Left renal pelvis (tissue), 4 donors: ENCODE measurements around the gene CRY2. TPM values are rescaled to one million over a fixed set of nuclear protein-coding genes. Genes with fewer than 3 reads are reported as not detected.
A peak's percentile ranks its signal among the peaks of the same experiment; 100 is the strongest.
"Not testable (repeated sequence)": the region's sequence is repeated elsewhere in the genome, so short reads cannot be mapped to it uniquely, and the experiment has no call there.

Experiments
- DNase-seq, 4 donors: peaks; one replicate each; pipeline ENCODE4 v3.0.0-alpha.2; 2013; ENCODE audit warnings: low read depth in 4 of 4, low spot score in 3 of 4
- polyA plus RNA-seq, 4 donors: library from polyadenylated mRNA; unstranded; fragments of 120-200 nt; gene quantifications; one replicate each; pipeline ENCODE4 v1.2.1, GENCODE V29; 2013; ENCODE audit not compliant: insufficient read length in 4 of 4

CRY2 gene
- polyA plus RNA-seq, 4 donors: 25.0 to 31.6 (median 30.6) TPM

DNA sequence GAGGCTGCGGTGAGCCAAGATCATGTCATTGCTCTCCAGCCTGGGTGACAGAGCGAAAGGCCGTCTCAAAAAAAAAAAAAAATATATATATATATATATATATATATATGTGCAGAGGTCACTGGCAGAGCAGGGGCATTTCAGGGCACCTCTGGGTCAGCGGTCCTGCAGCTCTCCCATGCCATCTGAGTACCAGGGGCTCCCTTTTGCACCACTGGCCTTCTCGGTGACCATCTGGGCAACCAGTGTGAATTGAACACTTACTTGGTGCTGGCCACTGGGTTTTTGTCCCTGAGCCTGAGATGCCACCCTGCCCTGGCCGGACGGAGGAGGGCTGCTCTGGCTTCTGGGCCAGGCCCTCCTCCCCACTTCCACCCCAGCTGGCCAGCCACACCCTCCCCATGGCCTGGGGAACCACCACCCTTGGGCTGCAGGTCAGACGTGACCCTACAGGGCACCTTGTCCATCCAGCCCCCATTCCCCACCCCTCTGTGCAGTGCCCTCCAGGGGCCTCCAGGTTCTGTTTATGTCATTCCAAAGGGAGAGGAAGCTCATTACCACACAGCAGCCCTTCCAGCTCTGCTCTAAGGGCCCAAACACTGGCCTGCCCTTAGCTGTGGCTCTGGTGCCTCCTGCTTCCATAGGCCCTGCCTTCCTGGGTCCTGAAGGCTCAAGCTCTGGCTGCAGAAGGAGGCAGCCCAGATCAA lies 48.4 kb downstream of the CRY2 start:
- DNase-seq: no peak

DNA sequence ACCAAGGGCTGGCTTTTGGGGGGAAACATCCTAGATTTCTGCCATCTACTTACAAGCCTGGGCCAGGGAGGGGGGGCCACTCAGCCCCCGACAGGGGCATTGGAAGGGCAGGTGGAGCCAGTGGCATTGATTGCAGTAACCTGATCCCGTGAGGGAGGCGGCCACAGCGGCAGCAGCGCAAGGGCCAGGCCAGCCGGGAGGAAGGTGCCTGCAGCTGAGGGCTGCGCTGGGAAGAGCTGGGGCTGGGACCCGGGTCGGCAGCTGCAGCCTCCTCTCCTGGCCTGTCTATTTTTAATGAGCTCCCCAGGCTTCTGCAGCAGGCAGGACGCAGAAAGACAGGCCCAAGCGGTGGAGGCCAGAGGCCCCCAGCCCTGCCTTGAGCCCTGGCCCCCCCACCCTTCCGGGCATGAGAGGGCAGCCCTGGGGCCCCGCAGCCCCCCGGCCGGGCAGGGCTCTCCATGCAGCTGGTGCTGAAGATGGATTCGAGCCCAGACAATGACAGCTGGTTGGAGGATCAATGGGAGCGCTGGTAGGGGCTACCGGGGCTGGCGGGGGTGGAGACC lies 49.2 kb downstream of the CRY2 start:
- peak in 1 of 4 donors; percentile 70 for DNase-seq

DNA sequence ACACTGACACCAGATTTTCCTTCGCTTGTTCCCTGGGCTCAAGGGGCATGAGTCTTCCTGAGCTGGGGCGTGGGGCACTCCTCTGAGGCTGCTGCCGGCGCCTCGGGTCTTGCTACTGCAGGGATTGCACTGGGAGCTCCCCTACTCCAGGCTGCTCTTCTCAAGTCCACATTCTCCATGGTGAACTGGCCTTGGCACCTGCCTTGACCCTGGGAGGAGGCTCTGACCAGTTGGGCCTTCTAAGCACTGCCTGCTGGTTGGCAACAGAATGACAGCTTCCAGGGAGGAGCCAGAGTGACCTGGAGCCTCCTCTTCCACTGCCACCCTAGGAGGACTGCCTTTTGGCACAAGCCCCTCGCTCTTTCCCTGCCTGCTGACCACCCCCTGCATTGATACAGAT lies 50.3 kb downstream of the CRY2 start:
- no peak for DNase-seq

DNA sequence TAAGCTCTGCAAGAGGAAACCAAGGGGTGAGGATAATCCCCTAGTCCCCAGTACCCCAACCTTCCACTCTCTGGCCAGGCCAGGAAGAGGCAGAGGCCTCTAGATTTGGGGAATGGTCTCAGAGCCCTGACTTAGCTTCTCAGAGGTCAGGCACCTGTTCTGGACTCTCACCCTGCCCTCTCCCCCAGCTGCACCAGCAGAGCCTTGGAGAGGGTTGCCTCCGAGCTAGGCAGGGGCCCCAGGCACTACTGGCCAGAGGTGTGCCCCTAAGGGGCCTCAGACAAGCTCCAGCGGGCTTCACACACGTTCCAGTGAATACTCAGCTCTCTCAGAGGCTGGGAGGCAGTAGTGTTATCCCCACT lies 51.8 kb downstream of the CRY2 start:
- no peak for DNase-seq

DNA sequence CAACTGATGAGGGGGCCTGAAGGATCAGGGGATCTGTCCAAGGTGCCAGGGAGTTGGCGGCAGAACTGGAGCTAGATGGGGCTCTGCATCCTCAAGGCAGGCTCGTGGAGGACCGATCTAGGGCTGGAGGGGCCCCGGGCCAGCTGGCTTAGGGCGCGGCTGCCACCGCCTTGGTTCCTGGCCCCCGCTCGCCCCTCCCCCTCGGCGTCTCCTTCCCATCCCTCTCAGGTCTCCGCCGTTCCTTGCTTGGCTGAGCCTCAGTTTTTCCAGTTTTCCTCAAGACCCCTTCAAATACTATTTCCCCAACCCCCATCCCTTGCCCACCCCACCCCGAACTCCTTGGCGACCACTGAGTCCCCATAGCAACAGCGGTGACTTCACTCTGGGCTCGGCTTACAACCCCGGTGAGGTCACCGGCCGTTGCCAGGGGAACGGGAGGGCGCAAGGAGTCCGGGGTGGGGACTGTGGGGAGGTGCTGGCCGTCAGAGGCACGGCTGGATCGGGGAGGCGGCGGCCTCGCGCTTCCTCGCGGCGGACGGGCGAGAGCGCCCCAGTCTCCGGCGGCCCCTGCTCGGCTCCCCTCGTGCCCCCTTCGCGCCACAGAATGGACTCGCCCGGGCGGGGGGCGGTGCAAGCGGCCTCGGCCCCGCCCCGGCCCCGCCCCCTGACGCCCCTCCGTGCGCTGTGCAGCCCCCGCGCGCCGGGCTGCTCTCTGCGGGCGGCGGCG lies 52.3 kb downstream of the CRY2 start:
- peak in 3 of 4 donors; percentile 76 to 84 (median 80) for DNase-seq

DNA sequence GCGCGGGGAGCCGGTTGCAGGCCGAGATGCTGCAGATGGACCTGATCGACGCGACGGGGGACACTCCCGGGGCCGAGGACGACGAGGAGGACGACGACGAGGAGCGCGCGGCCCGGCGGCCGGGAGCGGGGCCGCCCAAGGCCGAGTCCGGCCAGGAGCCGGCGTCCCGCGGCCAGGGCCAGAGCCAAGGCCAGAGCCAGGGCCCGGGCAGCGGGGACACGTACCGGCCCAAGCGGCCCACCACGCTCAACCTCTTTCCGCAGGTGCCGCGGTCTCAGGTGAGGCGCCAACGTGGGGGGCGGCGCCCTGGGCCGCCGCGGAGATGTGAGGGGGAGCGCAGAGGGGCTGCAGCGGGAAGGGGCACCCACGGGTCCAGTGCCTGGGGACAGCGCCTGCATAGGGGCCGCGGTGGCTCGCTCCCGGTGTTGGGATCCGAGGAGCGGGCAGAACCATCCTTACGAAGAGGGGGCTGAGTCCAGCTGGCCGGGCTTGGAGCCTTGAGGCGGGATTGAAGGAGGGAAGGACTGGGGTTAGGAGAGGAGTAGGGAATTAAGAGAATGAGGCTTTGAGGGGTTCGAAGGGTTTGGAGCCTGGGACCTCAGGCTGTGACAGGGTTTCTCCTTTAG lies 53.0 kb downstream of the CRY2 start:
- DNase-seq: peak in 1 of 4 donors; percentile 18

DNA sequence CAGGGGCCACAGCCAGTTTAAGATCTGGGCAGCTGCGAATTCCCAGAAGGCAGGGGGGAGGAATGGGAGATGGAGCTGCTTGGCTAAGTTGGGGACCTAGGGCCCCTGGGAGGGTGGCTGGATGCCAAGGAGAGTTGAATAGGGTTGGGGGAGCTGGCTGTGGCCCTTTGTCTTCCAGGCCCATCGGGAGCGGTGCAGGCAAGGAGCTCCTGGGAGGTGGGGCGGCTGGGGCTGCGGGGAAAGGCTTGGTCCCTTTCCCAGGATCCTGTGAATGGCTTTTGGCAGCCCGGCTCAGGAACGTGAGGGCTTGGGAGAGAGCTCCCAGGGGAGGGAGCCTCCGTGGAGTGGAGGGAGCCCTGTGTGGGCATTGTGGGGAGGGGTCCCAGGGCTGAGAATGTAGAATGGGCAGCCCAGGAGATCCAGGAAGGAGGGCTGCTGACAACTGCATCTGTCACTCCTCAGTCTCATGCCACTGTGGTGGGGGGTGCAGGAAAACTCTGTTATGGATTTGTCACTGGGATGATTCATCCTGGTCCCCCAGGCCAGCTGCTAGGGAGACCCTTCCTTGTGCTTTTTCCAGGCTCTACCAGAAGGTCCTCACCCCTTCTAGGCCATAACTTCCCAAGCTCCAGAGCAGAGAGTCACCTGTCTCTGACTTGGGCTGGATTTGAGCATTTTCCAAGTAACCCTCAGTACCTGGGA lies 53.8 kb downstream of the CRY2 start:
- DNase-seq: no peak

DNA sequence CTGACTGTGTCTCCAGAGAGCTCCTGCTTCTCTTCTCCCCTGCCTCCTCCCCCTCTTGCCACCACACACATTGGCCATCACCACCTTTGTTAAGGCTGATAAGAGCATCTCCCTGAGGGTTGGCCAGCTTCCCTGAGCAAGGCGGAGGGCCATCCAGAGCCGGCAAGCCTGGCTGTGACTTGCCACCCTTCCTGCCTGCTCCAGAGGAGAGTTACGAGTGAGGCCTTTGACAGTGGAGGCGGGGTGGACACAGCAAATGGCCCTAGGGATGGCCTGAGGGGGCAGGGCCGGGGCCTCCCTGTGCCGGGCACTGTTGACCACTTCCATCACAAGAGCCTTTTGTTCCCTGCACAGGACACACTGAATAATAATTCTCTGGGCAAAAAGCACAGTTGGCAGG lies 54.4 kb downstream of the CRY2 start:
- no peak for DNase-seq

DNA sequence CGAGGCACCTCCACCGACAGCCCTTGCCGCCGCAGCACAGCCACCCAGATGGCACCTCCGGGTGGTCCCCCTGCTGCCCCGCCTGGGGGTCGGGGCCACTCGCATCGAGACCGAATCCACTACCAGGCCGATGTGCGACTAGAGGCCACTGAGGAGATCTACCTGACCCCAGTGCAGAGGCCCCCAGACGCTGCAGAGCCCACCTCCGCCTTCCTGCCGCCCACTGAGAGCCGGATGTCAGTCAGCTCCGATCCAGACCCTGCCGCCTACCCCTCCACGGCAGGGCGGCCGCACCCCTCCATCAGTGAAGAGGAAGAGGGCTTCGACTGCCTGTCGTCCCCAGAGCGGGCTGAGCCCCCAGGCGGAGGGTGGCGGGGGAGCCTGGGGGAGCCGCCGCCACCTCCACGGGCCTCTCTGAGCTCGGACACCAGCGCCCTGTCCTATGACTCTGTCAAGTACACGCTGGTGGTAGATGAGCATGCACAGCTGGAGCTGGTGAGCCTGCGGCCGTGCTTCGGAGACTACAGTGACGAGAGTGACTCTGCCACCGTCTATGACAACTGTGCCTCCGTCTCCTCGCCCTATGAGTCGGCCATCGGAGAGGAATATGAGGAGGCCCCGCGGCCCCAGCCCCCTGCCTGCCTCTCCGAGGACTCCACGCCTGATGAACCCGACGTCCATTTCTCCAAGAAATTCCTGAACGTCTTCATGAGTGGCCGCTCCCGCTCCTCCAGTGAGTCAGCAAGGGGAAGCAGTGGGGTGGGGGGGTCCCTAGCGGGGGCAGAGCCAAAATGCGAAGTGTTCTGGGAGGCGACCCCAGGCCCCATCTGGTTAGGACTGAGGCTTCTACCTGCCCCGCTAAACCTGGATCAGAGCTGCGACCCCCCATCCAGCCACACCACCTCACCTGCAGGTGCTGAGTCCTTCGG lies 55.4 kb downstream of the CRY2 start:
- no peak for DNase-seq

DNA sequence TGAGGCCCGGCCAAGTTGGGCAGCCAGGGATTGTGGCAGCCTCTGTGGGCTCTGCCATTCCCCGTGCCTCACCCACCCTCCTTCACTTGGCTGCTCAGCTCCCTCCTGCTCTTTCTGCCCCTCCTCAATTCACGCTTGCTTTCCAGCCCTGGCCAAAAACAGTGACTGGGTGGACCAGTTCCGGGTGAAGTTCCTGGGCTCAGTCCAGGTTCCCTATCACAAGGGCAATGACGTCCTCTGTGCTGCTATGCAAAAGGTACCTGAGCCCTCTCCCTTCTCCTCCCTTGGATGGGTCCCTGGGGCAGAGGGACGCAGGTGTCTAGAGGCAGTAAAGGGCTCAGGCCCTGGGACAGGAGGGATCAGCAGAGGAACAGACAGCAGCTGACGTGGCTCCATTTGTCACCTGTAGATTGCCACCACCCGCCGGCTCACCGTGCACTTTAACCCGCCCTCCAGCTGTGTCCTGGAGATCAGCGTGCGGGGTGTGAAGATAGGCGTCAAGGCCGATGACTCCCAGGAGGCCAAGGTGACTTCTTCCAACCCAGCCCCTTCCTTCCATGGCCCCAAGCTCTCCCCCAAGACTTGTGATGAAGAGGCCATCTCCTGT lies 57.1 kb downstream of the CRY2 start:
- DNase-seq: no peak

DNA sequence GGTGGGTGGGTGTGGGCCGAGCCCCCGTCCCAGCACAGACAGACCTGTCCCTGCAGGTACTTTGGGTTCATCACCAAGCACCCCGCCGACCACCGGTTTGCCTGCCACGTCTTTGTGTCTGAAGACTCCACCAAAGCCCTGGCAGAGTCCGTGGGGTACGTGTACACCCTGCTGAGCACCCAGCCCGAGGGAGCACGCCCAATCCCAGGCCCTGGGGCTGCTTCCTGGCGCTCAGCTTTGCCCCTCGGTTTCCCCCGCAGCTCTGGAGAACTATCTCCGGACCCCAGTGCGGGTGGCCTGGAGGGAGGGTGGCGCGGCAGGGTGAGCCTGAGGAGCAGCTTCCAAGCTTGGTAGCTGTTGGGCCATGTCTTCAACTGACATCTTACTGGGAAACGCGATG lies 57.8 kb downstream of the CRY2 start:
- DNase-seq: no peak

DNA sequence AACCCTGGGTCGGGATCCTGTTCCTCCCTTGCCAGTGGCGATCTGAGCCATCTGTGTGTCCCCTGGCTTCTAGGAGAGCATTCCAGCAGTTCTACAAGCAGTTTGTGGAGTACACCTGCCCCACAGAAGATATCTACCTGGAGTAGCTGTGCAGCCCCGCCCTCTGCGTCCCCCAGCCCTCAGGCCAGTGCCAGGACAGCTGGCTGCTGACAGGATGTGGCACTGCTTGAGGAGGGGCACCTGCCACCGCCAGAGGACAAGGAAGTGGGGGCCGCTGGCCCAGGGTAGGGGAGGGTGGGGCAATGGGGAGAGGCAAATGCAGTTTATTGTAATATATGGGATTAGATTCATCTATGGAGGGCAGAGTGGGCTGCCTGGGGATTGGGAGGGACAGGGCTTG lies 58.3 kb downstream of the CRY2 start:
- DNase-seq: not testable (repeated sequence)

DNA sequence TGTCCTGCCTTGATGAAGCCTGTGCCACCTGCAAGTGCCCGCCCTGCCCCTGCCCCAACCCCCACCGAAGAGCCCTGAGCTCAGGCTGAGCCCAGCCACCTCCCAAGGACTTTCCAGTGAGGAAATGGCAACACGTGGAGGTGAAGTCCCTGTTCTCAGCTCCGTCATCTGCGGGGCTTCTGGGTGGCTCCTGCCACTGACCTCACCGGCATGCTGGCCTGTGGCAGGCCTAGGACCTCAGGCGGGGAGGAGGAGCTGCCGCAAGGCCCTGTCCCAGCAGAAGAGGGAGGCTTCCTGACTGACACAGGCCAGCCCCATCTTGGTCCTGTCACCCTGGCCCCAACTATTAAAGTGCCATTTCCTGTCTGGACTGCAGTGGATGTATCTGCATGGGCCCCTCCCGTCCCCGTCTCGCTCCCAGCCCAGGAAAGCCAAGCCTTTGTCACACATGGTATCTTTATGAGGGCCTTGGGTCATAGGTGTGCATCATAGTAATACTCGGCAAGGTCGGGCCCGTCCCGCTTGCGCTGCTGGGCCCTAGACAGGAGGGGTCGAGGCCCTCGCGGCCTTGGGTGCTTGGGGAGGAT lies 58.9 kb downstream of the CRY2 start:
- DNase-seq: no peak

DNA sequence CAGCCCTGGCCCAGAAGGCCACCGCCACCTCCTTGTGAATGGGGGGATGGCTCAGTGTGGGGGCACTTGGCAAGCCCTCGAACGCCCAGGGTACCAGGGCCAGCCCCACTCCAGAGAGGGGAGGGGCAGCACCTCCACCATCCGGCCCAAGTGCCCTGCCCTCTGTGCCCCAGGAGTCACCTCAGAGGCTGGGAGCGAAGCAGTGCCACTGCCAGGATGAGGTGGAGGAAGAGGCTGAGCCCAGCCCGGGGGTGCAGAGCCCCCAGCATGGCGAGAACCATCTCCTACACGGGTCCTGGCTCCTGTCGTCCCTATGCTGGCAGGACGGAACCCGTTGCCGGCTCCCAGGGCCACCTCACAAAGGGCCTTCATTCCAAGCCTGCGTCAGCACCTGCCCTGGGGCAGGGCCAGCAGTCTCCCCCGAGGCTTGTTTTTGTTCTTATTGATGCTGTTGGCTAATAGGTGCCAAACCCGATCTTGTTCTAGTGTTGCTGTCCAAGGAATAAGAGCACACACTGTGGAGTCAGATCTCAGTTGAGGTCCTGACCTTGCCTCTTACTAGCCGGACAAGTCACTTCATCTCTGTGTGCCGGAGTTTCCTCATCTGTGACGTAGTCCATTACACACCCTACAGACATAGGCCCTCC lies 59.8 kb downstream of the CRY2 start, which contains the start of gene FREY1:
Gene FREY1 (minus strand): TSS at position 307 of the 647 bp plus-strand sequence. CDS start 26 bp downstream, at position 281.
- no peak for DNase-seq

DNA sequence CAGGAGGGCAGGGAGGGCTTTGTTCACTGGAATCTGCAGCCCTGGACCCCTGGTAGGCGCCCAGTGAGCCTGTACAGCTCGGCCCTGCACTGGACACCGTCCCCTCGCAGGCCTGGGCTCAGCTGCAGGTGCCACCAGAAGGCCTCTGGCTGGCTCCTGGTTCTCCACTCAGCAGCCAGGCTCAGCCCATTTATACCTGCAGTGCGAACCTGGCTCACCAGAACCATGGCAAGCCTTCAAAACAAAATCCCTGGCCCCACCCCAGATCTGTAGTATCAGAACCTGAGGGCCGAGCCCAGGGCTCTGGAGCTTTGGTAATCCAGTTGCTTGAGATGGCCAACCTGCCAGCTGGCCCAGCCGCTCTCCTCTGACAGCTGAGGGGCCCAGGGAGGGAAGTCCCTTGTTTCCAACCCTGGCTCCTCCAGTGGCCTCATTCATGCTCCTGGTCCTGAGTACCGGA lies 60.7 kb downstream of the CRY2 start:
- no peak for DNase-seq

DNA sequence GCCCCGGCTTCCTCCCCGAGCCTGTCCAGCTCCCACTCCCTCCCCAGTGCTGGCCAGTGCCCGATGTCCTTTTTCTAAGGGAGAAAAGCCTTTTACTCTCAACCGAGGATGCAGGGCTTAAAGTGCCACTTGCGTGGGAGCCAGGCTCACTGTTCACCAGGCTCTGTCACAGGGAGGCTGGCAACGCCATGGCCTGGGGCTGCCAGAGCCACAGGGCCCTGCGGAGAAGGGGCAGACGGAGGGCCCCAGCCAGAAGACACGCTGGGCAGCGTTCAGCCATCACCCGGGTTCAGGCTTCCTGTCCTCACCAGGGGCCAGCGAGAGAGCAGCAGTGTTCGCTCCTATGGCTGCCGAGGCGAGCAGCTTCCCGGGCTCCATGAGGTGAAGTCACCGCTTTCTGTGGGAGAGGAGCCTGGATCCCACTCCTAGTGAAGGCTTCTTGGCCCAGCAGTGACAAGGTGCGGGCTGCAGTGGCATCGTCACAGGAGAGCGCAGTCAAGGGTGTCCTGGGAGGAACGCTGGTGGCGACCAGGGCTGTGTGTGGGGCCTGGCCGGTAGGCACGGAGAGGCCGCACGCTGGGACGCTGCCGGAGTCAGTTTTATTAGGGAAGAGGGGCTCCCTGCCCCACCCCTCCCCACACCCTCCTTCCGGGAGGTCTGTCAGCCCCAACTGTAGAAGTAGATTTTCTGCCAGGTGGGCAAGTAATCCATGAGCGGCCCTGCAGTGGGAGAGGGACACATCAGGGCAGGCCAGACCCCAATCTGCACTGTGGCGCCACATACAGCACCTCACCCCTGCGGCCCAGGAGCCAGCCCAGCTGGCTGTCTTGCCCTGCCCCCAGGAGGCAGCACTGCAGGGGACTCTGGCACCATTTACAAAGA lies 62.6 kb downstream of the CRY2 start:
- DNase-seq: no peak

DNA sequence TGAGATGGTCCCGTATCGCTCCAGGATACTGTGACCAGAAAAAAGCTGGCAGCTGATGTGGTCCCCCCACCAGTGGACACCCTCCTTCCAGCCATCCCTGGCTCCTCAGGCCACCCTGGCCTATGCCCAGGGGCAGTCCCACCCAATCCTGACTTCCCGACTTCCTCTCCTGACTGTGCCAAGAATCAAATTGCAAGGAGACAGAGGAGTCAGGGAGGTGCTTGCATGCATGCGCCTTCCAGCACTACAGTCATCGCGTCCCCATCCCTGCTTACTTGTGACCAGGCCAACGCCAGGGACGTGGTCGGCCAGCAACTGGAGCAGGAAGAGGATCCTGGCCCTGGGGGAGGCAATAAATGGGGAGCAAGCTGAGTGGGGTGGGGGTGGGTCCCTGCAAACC lies 63.3 kb downstream of the CRY2 start:
- DNase-seq: no peak
